DOHH2 (cell line): ENCODE results near the gene XRCC4.

Experiments used
- H3F3A ChIP-seq: fragments of 200-600 bp; sonication (generic), shearing (Covaris generic); 2 replicates; pipeline ENCODE4 v1.6.0; 2016; ENCODE audit warnings: antibody characterized with exemption, mild to moderate bottlenecking; ENCODE audit not compliant: control insufficient read depth, insufficient read depth
- H3K27ac ChIP-seq: fragments of 200-600 bp; sonication (generic); 2 replicates; pipeline ENCODE4 v1.5.1; 2014; ENCODE audit warnings: low read depth, mild to moderate bottlenecking, low read length, moderate library complexity
- H3K27me3 ChIP-seq: fragments of 200-600 bp; sonication (generic); 2 replicates; pipeline ENCODE4 v1.6.1; 2014; ENCODE audit warnings: mild to moderate bottlenecking, low read length, mixed read lengths; ENCODE audit not compliant: control insufficient read depth
- H3K36me3 ChIP-seq: fragments of 200-600 bp; sonication (generic); 2 replicates; pipeline ENCODE4 v1.6.1; 2014; ENCODE audit warnings: mild to moderate bottlenecking, low read length, moderate library complexity, mixed read lengths; ENCODE audit not compliant: control insufficient read depth
- H3K4me1 ChIP-seq: fragments of 200-600 bp; sonication (generic); 2 replicates; pipeline ENCODE4 v1.6.1; 2014; ENCODE audit warnings: mild to moderate bottlenecking, low read length, mixed read lengths; ENCODE audit not compliant: control insufficient read depth
- H3K4me2 ChIP-seq: fragments of 200-600 bp; sonication (generic); 2 replicates; pipeline ENCODE4 v1.6.0; 2014; ENCODE audit warnings: mild to moderate bottlenecking, low read length, moderate library complexity
- H3K4me3 ChIP-seq: fragments of 200-600 bp; sonication (generic); 2 replicates; pipeline ENCODE4 v1.5.1; 2014; ENCODE audit warnings: mild to moderate bottlenecking, low read length, mixed read lengths
- H3K79me2 ChIP-seq: fragments of 200-600 bp; sonication (generic); 2 replicates; pipeline ENCODE4 v1.6.1; 2014; ENCODE audit warnings: mild to moderate bottlenecking, low read length, mixed read lengths; ENCODE audit not compliant: control insufficient read depth
- H3K9me2 ChIP-seq: fragments of 200-600 bp; sonication (generic); replicated peaks from 2 replicates; pipeline ENCODE4 v1.6.1; 2014; ENCODE audit warnings: mild to moderate bottlenecking, low read length, mixed read lengths; ENCODE audit not compliant: control insufficient read depth
- H3K9me3 ChIP-seq: fragments of 200-600 bp; sonication (generic); 2 replicates; pipeline ENCODE4 v1.6.1; 2014; ENCODE audit warnings: antibody characterized with exemption, low read length, mixed read lengths; ENCODE audit not compliant: control insufficient read depth, insufficient read depth
- H4K20me1 ChIP-seq: fragments of 200-600 bp; sonication (generic); 2 replicates; pipeline ENCODE4 v1.6.0; 2014; ENCODE audit warnings: low read depth, mild to moderate bottlenecking, antibody characterized with exemption, low read length, moderate library complexity; ENCODE audit not compliant: control insufficient read depth, insufficient read depth
- EZH2phosphoT487 ChIP-seq: fragments of 200-600 bp; sonication (generic); IDR thresholded peaks from 2 replicates; pipeline ENCODE4 v1.6.1; 2017; ENCODE audit warnings: borderline replicate concordance, mild to moderate bottlenecking, antibody characterized with exemption, low read length, moderate library complexity, mixed read lengths
- TF ChIP-seq, protein P1 (sequence below): fragments of 200-600 bp; sonication (generic); IDR thresholded peaks from one replicate; pipeline ENCODE4 v1.5.1; 2014; ENCODE audit warnings: antibody characterized with exemption, mild to moderate bottlenecking, low read depth, low read length; ENCODE audit not compliant: poor library complexity, severe bottlenecking

The XRCC4 gene

DNA sequence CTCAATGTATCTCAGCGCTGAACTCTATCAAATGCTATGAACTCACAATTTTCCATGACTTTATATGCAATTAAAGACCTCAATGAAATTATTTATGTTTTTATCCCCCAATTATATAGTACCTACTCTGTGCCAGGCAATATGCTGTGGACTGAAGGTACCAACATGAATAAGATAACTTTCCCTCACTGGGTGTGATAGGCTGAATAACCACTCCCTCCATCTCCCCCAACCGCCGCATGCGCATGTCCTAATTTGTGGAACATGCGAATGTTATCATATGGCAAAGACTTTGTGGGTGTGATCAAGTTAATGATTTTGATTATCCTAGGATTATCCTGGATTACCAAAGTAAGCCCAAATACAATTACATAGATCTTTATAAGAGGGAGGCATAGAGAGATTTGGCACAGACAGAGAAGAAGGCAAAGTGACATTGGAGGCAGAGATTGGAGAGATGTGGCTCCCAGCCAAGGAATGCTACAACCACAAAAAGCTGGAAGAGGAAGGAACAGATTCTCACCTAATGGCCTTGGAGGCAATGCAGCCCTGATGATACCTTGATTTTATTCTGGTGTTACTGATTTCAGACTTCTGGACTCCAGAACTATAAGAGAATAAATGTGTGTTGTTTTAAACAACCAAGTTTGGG is 245.1 kb downstream of the XRCC4 start:
- Histone ChIP-seq H3K27ac (no peak overlapping the region), H4K20me1 (no peaks in the 10 kb centered on the region), H3K79me2 (no peaks in the 10 kb centered on the region)

DNA sequence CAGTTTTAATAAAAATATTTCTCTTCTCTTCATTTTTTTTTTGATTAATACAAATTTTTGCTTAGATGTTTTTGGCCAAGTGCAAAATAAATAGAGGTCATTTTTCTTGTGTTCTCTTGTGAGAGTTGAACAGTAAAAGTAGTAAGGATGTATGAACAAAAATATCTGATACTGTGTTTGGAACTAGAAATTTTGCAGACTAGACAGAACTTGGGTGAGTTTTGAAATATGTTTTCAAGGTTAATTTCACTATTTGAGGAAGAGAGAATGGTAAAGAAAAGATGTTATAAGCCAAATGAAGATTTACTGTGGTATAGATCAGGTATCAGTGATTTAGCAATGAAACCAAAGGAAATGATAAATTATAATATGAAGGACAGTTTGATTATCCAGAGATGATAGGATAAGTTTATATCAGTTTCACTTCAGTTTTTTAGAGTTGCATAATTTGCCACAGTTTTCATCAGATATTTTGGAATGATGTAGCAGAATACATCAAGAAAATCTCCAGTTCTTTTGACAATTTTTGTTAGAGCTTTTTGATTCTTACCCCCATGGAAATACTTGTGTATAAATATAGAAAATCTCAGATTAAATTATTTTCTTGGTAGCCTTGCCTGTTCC is 246.3 kb downstream of the XRCC4 start:
- no peaks in the 10 kb centered on the region for H4K20me1 ChIP-seq

More for the DNA sequence above, 245.1 kb downstream of the XRCC4 start:
- TF ChIP-seq, protein P1, sequence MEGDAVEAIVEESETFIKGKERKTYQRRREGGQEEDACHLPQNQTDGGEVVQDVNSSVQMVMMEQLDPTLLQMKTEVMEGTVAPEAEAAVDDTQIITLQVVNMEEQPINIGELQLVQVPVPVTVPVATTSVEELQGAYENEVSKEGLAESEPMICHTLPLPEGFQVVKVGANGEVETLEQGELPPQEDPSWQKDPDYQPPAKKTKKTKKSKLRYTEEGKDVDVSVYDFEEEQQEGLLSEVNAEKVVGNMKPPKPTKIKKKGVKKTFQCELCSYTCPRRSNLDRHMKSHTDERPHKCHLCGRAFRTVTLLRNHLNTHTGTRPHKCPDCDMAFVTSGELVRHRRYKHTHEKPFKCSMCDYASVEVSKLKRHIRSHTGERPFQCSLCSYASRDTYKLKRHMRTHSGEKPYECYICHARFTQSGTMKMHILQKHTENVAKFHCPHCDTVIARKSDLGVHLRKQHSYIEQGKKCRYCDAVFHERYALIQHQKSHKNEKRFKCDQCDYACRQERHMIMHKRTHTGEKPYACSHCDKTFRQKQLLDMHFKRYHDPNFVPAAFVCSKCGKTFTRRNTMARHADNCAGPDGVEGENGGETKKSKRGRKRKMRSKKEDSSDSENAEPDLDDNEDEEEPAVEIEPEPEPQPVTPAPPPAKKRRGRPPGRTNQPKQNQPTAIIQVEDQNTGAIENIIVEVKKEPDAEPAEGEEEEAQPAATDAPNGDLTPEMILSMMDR = no peak
- TF ChIP-seq EZH2phosphoT487 = no peak
- Histone ChIP-seq H3F3A (no peaks in the 10 kb centered on the region), H3K9me3 (no peaks in the 10 kb centered on the region), H3K36me3 (no peaks in the 10 kb centered on the region), H3K27me3 (no peaks in the 10 kb centered on the region), H3K4me1 (no peaks in the 10 kb centered on the region), H3K4me2 (no peak overlapping the region), H3K4me3 (no peak overlapping the region), H3K9me2 (no peaks in the 10 kb centered on the region)

DNA sequence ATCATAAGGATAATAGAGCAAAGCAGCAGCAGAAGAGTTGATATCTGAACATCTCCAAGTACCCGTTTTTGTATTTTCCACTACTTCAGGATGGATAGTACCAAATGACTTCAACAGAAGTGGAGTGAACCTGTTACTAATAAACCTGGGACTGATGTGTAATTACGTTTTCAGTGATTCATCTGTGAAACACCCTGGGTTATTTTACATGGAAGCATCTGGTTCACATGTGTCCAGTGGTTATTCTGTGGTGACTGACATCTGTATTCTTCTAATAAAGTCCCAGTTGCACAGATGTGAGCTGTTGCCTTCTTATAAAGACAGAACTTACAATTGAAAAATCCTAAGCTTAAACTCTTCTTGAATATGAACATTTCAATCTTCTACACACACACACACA is 254.5 kb downstream of the XRCC4 start:
- Histone ChIP-seq H3K4me3 (no peak overlapping the region), H3K27me3 (no peaks in the 10 kb centered on the region), H3K4me1 (no peaks in the 10 kb centered on the region), H3K79me2 (no peaks in the 10 kb centered on the region), H3F3A (no peaks in the 10 kb centered on the region), H3K27ac (no peak overlapping the region), H4K20me1 (no peaks in the 10 kb centered on the region), H3K4me2 (no peak overlapping the region), H3K9me3 (no peaks in the 10 kb centered on the region), H3K9me2 (no peaks in the 10 kb centered on the region), H3K36me3 (no peaks in the 10 kb centered on the region)
- TF ChIP-seq EZH2phosphoT487 = no peak
- TF ChIP-seq, protein P1 = no peak

More for the DNA sequence above, 246.3 kb downstream of the XRCC4 start:
- Histone ChIP-seq H3K27me3 (no peaks in the 10 kb centered on the region), H3K79me2 (no peaks in the 10 kb centered on the region), H3K9me3 (no peaks in the 10 kb centered on the region), H3K9me2 (no peaks in the 10 kb centered on the region), H3K4me3 (no peak overlapping the region), H3K27ac (no peak overlapping the region), H3K4me1 (no peaks in the 10 kb centered on the region), H3K4me2 (no peak overlapping the region), H3K36me3 (no peaks in the 10 kb centered on the region), H3F3A (no peaks in the 10 kb centered on the region)
- TF ChIP-seq, protein P1 = no peak
- TF ChIP-seq EZH2phosphoT487 = no peak
